ENCODE data around the gene CDC14C.
"Not testable (repeated sequence)": the region's sequence is repeated elsewhere in the genome, so short reads cannot be mapped to it uniquely, and the experiment has no call there.

Gene CDC14C

DNA sequence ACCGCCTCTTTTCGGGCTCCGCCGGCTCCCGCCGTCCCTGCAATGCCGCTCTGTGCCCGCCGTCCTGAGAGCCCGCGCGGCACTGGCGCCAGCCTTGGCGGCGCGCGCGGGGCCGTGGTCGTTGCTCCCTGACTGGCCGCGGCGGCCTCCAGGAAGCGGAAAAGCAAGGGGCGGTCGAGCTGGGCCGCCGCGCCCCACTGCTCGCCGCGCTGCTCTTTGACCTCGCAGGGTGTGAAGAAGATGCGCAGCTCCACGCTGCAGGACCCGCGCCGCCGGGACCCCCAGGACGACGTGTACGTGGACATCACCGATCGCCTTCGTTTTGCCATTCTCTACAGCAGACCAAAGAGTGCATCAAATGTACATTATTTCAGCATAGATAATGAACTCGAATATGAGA, at the start of gene CDC14C:
Gene CDC14C, plus strand, starts transcription at position 115 of the 400 bp plus-strand sequence. Its CDS starts 126 bp downstream, at position 241.
- no peak for DNase-seq

DNA sequence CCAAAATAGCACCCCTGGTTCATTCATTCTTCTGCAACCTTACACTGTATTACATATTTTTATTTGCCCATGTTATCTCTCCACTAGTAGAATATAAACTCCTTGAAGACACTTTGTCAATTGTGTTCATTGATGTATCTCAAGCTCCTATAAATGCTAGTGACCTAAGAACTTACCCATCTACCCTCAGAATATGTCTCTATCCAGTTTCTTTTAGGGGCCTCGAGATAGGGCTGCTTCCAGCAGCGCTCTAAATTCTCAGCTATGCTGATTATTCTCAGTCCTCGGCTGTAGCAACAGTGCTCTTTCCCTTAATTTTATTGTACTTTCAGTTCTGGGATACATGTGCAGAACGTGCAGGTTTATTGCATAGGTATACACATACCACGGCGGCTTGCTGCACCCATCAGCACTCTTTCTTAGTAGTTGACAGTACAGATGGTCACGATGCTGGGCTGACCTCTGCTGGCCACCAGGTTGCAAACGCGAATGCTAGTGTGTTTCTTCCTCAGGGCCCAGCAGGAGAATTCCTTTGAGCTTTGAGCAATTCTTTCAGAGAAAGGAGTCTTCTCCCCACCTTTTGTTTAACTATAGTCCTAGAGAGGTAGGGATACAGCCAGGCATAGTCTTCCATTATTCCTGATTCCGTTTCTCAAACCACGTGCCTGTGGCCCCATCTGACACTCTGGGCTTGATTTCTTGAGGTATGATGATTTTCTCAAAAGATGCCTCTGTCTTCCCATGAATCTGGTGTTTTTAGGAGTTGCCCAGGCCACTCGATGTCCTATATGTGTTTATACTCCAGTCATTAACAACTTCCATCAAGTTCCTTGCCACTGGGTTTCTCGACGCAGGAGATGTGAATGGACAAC, 49.1 kb upstream of the CDC14C start:
- DNase-seq: no peak

DNA sequence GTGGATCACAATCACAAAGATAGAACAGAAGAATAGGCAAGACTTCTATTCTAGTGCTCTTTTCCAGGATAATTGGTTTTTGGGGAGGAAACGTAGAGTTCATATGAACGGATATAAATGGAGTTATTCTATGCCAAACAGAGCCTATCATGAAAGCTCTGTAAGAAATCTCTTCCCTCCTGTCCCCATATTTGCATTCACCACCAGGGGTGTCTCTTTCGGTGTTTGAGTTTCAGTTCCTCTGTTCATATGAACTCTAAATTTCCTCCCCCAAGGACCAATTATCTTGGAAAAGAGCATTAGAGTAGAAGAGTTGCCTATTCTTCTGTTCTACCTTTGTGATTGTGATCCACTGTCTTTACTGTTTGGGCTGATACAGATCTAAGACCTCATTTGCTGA, 48.3 kb upstream of the CDC14C start:
- DNase-seq: no peak

DNA sequence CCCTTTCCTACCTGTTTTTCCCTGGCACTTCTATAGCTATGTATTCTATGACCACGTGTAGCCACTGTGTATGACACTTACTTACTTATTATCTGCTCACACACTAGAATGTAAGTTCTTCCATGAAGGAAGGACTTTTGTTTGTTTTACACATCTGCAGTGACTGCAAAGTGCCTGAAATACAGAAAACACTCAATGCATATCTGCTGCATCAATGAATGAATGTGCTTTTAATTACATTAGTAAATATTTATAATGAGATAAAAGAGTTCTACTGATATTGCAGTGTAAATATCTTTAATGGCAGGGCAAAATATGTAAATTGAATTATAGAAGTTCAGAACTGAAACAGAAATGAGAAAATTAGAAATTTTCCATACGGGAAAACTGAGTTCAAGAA, 43.5 kb upstream of the CDC14C start:
- no peak for DNase-seq

DNA sequence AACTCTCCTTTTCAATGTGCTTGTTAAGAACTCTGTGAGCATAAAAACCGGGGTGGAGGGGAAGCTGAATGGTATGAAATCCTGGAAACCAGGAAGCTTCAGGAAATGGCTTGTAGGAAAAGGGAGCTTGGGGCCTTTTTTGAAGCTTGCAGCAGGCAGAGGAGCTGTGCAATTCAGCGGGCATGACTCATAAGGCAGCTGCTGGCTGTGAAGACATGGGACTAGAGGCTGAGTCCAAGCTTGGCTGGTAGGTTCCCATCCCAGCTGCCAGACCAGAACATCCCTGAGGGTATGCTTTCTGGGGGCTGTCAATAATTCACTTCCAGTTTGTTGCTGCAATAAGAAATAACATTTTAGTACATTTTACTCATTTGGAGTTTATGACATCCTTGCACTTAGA, 36.8 kb upstream of the CDC14C start:
- no peak for DNase-seq

DNA sequence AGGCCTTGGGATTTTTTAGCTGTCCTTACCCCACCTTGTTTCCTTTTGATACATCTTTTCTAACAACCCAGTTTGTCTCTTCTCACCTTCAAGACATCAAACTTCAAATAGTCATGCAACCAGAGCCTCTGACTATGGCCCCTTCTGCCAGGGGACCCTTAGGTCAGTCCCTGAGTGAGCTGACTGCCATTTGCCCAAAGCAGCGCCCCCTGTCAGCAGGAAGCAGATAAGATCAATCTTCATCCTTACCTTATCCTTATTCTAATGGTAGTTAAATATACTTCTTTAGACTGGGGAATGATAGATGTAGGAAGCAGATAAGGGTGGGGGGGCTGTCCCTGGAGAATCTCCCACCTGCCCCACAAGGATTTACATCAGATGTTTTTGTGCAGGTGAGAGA, 29.8 kb upstream of the CDC14C start:
- DNase-seq: no peak

DNA sequence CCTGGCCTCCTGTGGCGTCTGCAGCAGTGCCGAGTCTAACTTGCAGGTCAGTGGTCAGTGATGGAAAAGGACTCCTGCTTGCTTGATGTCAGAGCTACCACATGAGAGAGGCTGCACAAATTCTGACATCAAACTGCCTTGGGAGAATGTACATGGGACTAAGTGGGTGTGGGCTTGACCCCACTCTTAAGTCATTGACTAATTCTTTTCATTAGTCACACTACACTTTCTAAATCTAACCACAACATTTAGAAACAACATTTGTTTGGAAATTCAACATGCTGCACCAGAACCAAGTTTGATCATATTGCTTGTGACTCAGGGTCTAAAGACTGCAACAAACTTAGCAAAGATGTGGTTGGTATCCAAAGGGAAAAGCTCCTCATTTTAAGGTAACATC, 24.4 kb upstream of the CDC14C start:
- DNase-seq: no peak

DNA sequence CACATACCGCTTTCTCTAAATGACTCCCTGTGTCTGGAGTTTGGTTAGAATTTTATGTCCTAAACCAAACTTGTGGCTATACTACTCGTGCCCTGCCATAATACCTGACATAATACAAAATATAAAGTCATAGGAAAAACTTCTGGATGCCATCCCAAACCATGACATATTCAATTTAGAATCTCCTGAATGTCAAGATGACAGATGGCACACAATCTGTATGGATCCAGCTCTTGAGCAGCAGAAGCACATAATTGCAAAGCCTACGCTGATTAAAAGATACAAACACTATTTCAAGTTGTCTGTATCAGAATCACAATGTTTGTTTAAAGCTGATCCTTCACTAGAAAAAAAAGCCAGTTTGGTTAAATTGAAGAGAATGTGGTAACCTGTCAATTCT, 22.4 kb upstream of the CDC14C start:
- no peak for DNase-seq

DNA sequence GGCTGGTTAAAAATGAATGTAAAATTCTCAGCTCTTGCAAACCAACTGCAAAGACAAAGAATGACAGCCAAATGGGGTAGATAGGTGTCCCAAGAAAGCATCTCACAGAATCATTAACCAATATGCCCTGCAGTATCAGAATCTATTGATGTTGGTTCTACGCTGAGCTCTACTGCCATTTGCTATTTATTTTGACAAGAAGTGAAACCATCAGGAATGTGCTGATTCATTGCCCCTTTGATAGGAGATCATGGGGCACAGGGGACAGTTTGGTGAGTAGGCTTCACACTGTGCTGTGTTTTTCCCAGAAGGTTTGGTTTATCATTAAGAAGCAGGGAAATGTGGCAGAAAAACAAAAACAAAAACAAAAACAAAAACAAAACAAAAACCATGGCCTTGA, 19.4 kb upstream of the CDC14C start:
- DNase-seq: no peak

DNA sequence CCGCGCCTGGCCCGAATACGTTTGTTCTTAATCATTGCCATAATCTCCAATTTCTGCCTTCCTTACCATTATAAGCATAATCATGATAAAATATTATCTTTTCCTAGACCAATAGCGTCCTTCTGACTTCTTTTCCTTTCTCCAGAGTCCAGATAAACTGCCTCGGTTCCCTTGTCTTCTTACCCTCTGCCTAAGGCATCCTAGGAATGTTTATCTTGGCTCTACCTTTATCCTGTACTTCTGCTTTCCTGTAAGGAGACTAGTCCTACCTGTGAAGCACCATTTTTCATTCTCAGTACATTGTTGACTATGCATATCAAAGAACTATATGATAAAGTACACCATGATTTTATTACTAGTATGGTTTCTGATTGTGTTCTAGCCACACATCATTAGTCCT, 18.7 kb upstream of the CDC14C start:
- DNase-seq: not testable (repeated sequence)

DNA sequence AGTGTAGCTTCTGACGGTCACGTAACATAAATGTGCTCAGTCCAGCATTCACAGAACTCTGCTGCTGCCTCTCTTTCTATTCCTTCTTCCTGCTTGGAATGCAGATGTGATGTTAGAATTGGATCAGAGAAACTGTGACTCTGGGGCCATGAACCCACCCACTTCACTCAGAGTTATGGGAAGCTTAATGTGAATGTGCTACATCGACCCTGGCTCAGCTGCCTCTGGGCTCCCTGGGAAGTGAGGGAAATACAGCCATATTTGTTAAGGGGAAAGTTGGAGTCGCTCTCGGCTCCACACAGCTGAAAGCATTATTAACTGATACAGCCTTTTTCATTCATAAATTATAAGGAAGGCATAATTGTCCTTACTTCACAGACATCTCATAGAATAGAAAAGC, 14.5 kb upstream of the CDC14C start:
- DNase-seq: not testable (repeated sequence)

DNA sequence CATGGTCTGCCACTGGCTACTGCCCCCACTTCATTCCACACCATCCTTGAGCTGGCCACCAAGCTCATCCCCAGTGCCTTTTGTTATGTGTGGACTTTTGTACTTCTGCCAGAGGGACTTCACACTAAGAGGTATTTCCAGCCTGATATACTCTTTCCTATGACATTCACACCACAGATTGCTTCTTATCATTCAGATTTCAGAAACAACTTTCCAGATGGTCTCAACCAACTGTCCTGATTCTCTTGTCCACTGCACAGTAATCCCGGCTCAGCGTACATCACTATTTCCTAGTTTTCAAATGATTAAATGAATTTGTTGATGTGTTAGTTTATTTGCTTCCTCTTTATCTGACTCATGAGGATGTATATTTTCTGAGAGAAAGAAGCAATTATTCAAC, 7.1 kb downstream of the CDC14C start:
- no peak for DNase-seq

DNA sequence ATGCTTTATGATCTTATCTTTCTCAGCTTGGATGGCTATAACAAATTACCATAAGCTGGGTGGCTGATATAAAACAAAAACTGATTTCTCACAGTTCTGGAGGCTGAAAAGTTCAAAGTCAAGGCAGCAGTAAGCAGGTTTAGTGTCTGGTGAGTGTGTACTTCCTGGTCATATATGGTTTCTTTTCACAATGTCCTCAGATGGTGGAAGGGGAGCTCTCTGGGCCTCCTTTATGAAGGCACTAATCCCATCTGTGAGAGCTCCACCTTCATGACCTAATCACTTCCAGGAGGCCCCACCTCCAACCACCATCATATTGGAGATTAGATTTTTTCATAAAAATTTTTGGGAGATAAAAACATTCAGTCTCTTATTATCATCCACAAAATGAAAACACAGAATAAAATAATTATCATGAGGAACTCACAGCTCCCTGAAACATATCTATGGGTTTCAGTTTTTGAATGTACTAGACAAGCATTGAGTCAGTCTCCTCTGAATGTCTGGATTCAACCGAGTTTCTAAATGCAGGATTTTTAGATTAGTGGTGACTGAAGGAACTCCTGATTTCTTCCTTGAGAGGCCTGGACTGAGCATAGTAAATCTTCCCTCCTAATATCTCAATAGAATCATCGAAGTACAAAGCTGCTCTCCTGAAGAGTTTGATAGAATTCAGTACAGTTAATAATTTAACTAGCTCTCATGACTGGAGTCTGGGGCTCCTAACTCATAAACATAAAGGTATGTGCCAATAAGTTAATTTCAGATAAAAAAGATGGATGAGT, 8.0 kb downstream of the CDC14C start:
- no peak for DNase-seq

DNA sequence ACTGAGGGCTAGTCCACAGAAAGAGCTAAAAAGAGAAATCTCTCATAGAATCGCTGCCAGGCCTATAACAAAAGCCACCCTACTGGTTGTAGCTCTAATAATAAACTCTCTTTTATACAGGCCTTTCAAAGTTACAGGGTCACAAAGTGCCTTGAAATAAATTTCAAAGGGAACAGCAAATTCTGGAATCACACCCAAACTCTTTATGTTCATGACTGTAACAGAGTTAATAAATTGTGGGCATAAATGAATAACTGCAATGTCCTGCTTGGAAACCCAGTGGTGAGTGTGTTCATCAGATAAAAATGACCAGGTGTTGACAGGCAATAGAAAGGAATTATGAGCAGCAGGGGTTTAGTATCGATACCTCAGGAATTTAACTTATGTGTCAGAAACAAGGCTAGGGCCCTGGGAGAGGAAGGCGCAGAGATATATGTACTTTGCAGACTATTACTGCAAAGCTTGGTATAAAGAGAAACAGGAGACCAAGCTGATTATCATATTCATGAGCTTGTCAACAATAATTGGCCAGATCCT, 9.3 kb downstream of the CDC14C start:
- no peak for DNase-seq

DNA sequence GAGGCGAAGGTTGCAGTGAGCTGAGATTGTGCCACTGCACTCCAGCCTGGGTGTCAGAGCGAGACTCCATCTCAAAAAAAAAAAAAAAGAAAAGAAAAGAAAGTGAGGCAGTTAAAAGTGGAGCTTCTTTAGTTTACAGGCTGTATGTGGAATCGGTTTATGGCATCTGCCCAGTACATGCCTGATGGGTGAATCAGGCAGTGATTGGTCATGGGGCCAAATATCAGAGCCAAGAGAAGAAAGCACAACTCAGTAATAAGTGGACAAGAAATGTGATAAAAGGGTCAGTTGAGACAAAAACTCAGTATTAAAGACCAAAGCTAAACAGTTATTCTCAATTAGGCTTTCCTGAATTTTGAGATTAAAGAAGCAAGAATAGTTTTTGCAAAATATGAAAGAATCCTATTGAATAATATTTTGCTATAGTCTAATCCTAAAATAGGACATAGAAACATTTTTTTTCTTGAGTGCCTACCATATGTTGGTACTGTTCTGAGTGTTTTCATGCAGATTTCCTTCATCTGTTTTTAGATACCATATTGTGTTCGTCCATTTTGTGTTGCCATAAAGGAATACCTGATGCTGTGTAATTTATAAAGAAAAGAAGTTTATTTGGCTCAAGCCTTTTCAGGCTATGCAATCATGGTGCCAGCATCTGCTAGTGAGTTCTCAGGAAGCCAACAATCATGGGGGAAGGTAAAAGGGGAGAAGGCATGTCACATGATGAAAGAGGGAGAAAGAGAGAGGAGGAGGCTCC, 14.4 kb downstream of the CDC14C start:
- no peak for DNase-seq

DNA sequence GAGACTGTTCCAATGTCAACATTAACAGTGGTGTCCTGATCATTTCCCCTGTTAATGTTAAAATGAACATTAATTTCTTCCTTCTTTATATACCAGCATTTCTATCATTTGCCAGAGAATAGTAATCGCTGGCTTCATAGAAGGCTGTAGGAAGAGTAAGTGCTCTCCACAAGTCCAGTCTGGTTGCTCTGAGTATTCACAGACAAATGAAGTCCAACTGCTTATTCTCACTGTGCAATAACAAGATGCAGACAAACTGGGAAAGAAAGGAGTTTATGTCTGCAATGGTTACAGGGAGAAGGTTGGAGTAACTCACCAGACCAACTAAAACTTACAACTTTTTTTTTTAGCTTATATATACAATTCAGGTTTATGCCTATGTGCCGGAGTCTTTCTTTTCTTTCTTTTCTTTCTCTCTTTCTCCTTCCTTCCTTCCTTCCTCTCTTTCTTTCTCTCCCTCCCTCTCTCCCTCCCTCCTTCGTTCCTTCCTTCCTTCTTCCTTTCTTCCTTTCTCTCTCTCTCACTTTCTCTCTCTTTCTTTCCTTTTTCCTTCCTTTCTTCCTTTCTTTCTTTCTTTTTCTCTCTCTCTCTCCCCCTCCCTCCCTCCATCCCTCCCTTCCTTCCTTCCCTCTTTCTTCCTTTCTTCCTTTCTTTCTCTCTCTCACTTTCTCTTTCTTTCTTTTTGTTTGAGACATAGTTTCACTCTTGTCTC, 19.1 kb downstream of the CDC14C start:
- no peak for DNase-seq

DNA sequence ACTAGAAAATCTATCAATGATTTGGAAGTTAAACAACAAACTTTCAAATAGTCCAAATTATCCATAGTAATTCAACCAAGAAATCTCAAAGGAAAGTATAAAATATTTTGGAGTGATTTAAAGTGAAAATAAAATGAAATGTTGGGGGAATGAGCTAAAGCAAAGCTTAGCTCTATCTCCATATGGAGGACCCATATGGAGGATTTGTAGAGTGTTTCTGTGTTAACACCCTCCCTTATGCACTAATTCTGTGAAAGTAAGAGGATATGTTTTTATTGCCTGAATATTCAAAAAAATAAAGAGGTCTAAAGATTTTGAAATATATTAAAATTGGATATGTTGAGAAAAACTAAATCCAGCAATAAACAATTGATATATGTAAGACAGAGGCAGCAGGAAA, 31.6 kb downstream of the CDC14C start:
- DNase-seq: no peak

DNA sequence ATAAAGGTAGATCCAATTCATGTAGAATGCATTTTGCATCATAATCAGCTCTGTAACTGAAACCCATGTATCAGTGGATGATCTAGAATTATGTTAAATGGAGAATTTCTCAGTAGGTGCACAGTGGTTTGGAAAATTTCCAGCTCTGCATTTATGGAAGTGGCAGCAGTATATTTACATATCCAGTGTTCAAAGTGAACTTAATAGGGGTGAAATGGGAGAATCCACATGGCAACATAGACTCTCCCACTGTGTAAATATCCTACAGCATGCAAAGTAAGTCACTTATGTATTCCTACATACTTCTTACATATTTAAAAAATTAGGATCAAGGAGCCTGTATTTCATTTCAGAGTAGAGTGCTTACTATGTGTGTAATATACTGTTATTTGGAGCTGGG, 35.3 kb downstream of the CDC14C start:
- DNase-seq: no peak

DNA sequence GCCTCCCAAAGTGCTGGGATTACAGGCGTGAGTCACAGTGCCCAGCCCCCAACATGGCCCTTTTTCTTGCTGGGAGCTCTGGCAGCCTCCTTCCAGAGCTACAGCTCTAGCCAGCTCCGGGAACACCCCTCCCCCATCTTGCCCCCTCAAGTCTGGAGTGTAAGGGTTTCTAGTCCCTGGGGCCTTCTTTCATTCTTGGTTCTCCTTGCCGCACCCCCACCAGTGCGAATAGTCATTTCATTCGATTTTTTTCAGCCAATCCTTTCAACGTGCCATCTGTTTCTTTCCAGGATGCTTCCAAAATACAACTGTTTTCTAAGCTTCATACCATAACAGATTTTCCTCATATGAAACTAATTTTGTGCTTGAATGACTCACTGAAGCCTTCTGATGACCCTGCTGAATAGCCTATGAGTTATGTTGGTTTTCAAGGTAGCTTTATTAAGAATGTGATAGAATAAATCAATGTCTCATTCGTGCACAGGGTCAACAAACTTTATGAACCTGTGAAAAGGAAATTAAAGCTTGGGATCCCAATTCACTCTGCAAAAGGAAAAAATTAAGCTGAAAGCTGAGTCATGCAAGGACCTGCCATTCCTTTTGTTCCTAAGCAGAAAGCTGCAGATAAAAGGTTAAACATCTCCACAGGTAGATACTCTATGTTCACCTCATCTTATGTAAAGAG, 38.6 kb downstream of the CDC14C start:
- DNase-seq: no peak

DNA sequence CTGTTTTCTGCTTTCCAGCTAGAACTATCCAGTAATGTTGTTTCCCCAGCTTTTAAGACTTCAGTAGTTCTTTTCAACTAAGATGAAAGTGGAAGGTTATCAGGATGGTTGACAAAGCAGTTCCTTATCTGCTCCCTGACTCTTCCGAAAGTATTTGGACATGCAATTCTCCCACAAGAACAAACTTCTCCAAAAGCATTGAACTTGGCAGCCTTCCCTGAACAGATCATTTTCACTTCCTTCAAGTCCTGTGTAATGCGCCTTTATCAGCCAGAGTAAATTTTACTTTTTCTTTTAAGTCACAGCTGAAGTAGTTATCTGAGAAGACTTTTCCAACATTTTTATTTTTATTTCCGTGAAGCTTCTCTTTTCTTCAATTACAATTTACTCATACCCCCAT, 39.7 kb downstream of the CDC14C start:
- DNase-seq: no peak

DNA sequence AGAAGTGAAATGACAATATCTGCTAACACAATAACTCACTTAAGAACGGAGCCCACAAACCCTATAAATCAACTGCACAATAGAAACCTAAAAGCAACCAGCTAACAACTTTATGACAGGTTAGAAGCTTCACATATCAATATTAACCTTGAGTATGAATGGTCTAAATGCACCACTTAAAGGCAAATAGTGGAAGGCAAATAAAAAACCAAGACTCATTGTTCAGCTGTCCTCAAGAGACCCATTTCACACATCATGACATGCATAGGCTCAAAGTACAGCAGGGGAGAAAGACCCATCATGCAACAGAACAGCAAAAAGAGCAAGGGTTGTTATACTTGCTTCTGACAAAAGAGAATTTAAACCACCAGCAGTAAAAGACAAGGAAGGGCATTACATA, 46.8 kb downstream of the CDC14C start:
- no peak for DNase-seq

DNA sequence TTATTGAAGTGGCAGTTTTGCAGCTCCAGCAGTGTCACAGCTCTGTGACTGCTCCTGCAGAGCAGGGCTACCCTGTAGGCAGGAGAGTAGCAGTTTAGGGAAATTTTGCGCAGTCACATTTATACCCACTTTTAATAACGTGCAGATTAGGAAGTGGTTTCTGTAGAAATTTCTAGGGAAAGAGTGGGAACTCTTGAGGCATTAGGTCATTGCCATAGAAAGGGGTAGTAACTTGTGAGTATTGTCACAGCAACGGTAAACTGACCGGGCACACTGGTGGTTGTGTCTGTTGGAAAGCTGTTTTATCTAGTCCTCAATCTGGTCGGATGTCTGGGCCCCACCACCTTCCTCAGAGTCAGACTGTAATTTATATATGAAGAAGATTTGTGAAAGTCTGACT, 51.9 kb downstream of the CDC14C start:
- no peak for DNase-seq
